ENCODE measurements around the gene HOPX.
A peak's percentile ranks its signal among the peaks of the same experiment; 100 is the strongest.

Gene HOPX

DNA sequence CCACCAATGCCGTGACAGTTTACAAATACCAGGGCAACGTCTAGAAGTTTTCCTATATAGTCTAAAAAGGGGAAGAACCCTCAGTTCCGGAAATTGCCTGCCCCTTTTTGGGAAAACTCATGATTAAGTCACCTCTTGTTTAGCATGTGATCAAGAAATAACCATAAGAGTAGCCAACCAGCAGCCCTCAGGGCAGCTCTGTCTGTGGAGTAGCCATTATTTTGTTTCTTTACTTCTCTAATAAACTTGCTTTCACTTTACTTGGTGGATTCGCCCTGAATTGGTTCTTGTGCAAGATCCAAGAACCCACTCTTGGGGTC, 20.0 kb upstream of the HOPX start:
- H3F3A ChIP-seq (ENCODE audit: insufficient read depth, low read length) = no peaks in the 10 kb centered on the region
- H3K27ac ChIP-seq (ENCODE audit: low read length) = no peak overlapping the region
- H3K9ac ChIP-seq (ENCODE audit: low read length) = no peak overlapping the region
- no peaks in the 10 kb centered on the region for H3K36me3 ChIP-seq (replicated peaks; ENCODE audit: insufficient read depth, low read length)
- H3K79me2 ChIP-seq (ENCODE audit: low read length) = no peaks in the 10 kb centered on the region
- peak overlapping the region; percentile 48 for H3K4me2 ChIP-seq (ENCODE audit: low read depth, low read length)
- H3K9me2 ChIP-seq (replicated peaks; ENCODE audit: insufficient read depth, low read length) = no peaks in the 10 kb centered on the region
- H2AFZ ChIP-seq (ENCODE audit: low read length) = peak overlapping the region; percentile 42
- H3K9me3 ChIP-seq (replicated peaks; ENCODE audit: insufficient read depth, low read length) = no peaks in the 10 kb centered on the region
- TF ChIP-seq EZH2phosphoT487 (IDR thresholded peaks at IDR 0.05; ENCODE audit: low read length) (no peak), EZH2 (optimal IDR thresholded peaks at IDR 0.05; ENCODE audit: low read depth, low read length) (no peak)
- TF ChIP-seq, protein P1, sequence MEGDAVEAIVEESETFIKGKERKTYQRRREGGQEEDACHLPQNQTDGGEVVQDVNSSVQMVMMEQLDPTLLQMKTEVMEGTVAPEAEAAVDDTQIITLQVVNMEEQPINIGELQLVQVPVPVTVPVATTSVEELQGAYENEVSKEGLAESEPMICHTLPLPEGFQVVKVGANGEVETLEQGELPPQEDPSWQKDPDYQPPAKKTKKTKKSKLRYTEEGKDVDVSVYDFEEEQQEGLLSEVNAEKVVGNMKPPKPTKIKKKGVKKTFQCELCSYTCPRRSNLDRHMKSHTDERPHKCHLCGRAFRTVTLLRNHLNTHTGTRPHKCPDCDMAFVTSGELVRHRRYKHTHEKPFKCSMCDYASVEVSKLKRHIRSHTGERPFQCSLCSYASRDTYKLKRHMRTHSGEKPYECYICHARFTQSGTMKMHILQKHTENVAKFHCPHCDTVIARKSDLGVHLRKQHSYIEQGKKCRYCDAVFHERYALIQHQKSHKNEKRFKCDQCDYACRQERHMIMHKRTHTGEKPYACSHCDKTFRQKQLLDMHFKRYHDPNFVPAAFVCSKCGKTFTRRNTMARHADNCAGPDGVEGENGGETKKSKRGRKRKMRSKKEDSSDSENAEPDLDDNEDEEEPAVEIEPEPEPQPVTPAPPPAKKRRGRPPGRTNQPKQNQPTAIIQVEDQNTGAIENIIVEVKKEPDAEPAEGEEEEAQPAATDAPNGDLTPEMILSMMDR (IDR thresholded peaks at IDR 0.05; ENCODE audit: low read length) = no peak
- no peaks in the 10 kb centered on the region for H3K27me3 ChIP-seq (replicated peaks; ENCODE audit: insufficient read depth, low read length)
- H3K4me3 ChIP-seq (ENCODE audit: low read length) = no peak overlapping the region
- peaks cover 11% of the 10 kb centered on the region for H3K4me1 ChIP-seq (ENCODE audit: low read length)
- H4K20me1 ChIP-seq (ENCODE audit: insufficient read depth, low read length) = no peaks in the 10 kb centered on the region
- DNase-seq = no peak

DNA sequence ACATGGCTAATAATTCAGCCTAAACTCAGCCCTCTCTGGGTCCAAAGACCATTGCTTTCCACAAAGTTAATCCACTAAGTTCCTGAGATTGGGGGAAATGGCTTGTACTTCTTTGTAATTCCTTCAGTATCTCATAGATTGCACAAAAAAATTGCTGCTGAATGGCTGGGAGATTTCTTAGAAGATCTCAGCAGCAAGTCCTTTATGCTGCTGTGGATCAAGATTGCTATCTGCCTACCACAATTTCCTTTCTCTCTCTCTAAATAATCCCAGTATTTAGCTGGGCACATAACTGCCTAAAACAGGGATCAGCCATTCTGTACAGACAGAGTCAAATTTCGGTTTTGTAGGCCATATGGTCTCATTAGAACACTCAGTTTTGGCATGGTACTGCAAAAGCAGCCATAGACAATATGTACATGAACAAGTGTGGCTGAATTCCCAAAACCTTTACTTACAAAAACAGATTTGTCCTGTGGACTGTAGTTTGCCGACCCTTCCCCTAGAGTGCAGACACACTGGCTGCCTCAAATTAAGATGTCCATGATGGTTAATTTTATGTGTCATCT, 18.5 kb upstream of the HOPX start:
- Histone ChIP-seq H3K9ac (ENCODE audit: low read length) (no peak overlapping the region), H3K79me2 (ENCODE audit: low read length) (no peaks in the 10 kb centered on the region), H3K9me3 (replicated peaks; ENCODE audit: insufficient read depth, low read length) (no peaks in the 10 kb centered on the region), H3K4me2 (ENCODE audit: low read depth, low read length) (no peak overlapping the region), H3K27me3 (replicated peaks; ENCODE audit: insufficient read depth, low read length) (no peaks in the 10 kb centered on the region), H2AFZ (ENCODE audit: low read length) (no peak overlapping the region), H3F3A (ENCODE audit: insufficient read depth, low read length) (no peaks in the 10 kb centered on the region), H3K27ac (ENCODE audit: low read length) (no peak overlapping the region), H3K4me3 (ENCODE audit: low read length) (no peak overlapping the region), H3K9me2 (replicated peaks; ENCODE audit: insufficient read depth, low read length) (no peaks in the 10 kb centered on the region), H3K36me3 (replicated peaks; ENCODE audit: insufficient read depth, low read length) (no peaks in the 10 kb centered on the region), H4K20me1 (ENCODE audit: insufficient read depth, low read length) (no peaks in the 10 kb centered on the region), H3K4me1 (ENCODE audit: low read length) (peaks cover 11% of the 10 kb centered on the region)
- no peak for TF ChIP-seq EZH2 (optimal IDR thresholded peaks at IDR 0.05; ENCODE audit: low read depth, low read length)
- TF ChIP-seq, protein P1 (IDR thresholded peaks at IDR 0.05; ENCODE audit: low read length) = no peak
- no peak for TF ChIP-seq EZH2phosphoT487 (IDR thresholded peaks at IDR 0.05; ENCODE audit: low read length)
- no peak for DNase-seq

DNA sequence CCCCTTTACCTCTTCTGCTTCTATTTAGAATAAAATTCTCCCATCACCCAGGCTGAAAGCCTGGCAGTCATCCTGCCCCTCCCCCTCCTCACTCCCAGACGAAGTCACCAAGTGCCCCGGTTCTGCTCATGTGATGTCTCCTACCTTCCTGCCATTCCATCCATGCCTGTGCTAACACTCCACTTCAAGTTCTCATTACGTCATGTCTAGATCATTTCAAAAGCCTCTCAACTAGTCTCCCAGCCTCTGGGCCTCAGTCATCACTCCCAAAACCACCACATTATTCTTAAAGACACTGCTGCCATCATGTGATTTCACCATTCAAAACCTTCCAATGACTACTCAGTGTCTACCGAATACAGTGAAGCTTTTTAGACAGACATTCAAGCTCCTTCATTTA, 17.2 kb upstream of the HOPX start:
- Histone ChIP-seq H3K79me2 (ENCODE audit: low read length) (no peaks in the 10 kb centered on the region), H3K9me3 (replicated peaks; ENCODE audit: insufficient read depth, low read length) (no peaks in the 10 kb centered on the region), H3K4me3 (ENCODE audit: low read length) (no peak overlapping the region), H3K27ac (ENCODE audit: low read length) (no peak overlapping the region), H3K36me3 (replicated peaks; ENCODE audit: insufficient read depth, low read length) (no peaks in the 10 kb centered on the region), H3K4me1 (ENCODE audit: low read length) (peaks cover 11% of the 10 kb centered on the region), H2AFZ (ENCODE audit: low read length) (no peak overlapping the region), H3K9ac (ENCODE audit: low read length) (no peak overlapping the region), H4K20me1 (ENCODE audit: insufficient read depth, low read length) (no peaks in the 10 kb centered on the region), H3K9me2 (replicated peaks; ENCODE audit: insufficient read depth, low read length) (no peaks in the 10 kb centered on the region), H3K27me3 (replicated peaks; ENCODE audit: insufficient read depth, low read length) (no peaks in the 10 kb centered on the region), H3K4me2 (ENCODE audit: low read depth, low read length) (no peak overlapping the region), H3F3A (ENCODE audit: insufficient read depth, low read length) (no peaks in the 10 kb centered on the region)
- DNase-seq = no peak
- TF ChIP-seq, protein P1 (IDR thresholded peaks at IDR 0.05; ENCODE audit: low read length) = no peak
- TF ChIP-seq EZH2phosphoT487 (IDR thresholded peaks at IDR 0.05; ENCODE audit: low read length) (no peak), EZH2 (optimal IDR thresholded peaks at IDR 0.05; ENCODE audit: low read depth, low read length) (no peak)
